Vagina (tissue), 2 donors: Measurements from ENCODE around the gene MRPS7.

Experiments used
- CTCF ChIP-seq, 3 experiments: fragments of 450-650 bp in 2 of 3; fragments of 200-600 bp in 1 of 3; sonication (generic) in 1 of 3; IDR thresholded peaks; one replicate each; pipeline ENCODE4 v1.5.1; 2017 to 2019; ENCODE audit warnings: antibody characterized with exemption in 3 of 3, mild to moderate bottlenecking in 2 of 3, moderate library complexity in 2 of 3
- POLR2A ChIP-seq, 2 donors: fragments of 450-650 bp; IDR thresholded peaks; one replicate each; pipeline ENCODE4 v1.6.1; 2017; ENCODE audit warnings: antibody characterized with exemption in 2 of 2, mild to moderate bottlenecking in 2 of 2, moderate library complexity in 2 of 2
- POLR2AphosphoS5 ChIP-seq, 2 donors: sonication (generic); formaldehyde crosslinking; IDR thresholded peaks; one replicate each; pipeline ENCODE4 v1.9.0; 2017; ENCODE audit warnings: antibody characterized with exemption in 2 of 2, mild to moderate bottlenecking in 2 of 2, low read depth in 1 of 2; ENCODE audit not compliant: insufficient read depth in 1 of 2

DNA sequence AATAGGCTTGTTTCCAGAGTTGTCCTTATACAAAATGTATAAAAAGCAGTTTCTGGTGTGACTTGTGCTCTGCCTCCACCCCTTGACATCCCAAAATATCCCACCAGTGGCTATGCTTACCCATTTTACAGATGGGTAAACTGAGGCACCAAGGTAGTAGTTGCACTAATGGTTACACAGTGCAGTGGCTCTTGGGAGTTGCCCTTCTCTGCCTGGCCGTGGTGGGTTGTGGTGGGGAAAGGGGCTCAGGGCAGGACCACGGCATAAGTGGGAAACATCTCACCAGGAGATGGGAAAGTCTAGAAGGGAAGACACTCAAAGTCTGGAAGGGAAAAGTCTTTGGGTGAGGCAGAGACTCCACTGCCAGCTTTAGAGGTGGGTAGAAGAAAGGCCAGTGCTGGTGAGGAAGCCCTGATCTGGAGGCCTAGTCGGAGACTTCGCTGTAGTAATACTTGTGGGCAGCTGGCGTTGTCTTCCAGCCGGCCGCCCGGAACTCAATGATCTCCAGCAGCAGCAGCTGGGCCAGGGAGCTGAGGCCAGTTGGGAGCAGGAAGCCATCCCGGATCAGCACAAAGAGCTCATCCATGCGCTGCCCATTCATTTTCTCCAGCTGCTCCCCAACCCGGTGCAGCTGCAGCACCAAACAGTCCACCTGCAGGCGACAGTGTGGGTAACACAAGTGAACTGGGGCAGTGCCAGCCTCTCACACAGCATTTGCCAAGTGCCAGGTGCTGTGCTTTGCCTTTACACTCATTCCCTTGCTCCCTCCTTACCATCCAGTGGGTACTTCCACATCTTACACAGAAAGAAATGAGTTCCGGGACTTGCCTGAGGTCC, 4.9 kb downstream of the MRPS7 start:
- TF ChIP-seq CTCF (IDR thresholded peaks at IDR 0.05) (no peak), POLR2A (IDR thresholded peaks at IDR 0.05) (no peak), POLR2AphosphoS5 (IDR thresholded peaks at IDR 0.05; ENCODE audit: insufficient read depth in 1 of 2, low read depth in 1 of 2) (no peak)
